Tibial nerve (tissue), 3 donors: ENCODE data around the gene RUNX1.

Source experiments
- CTCF ChIP-seq, 5 experiments: fragments of 200-600 bp in 3 of 5; fragments of 450-650 bp in 2 of 5; sonication (generic) in 3 of 5; IDR thresholded peaks; one replicate each; pipeline ENCODE4 v1.5.1; 2016 to 2019; ENCODE audit warnings: antibody characterized with exemption in 5 of 5, mild to moderate bottlenecking in 3 of 5, moderate library complexity in 2 of 5
- POLR2A ChIP-seq, 2 donors: fragments of 450-650 bp; IDR thresholded peaks; one replicate each; pipeline ENCODE4 v1.6.1; 2017; ENCODE audit warnings: antibody characterized with exemption in 2 of 2, mild to moderate bottlenecking in 2 of 2, moderate library complexity in 2 of 2

- TF ChIP-seq POLR2A (IDR thresholded peaks at IDR 0.05) (no peak), CTCF (IDR thresholded peaks at IDR 0.05) (no peak)
Observed at GRCh38 chr21:35026153-35026500, 23.0 kb downstream of the RUNX1 start.
